ENCODE data around the gene ANO4. TPM values are rescaled to one million over a fixed set of nuclear protein-coding genes. Genes with fewer than 3 reads are reported as not detected.

ANO4 gene
- total and polyA plus RNA-seq, 2 donors = 1.1 to 3.5 TPM

DNA sequence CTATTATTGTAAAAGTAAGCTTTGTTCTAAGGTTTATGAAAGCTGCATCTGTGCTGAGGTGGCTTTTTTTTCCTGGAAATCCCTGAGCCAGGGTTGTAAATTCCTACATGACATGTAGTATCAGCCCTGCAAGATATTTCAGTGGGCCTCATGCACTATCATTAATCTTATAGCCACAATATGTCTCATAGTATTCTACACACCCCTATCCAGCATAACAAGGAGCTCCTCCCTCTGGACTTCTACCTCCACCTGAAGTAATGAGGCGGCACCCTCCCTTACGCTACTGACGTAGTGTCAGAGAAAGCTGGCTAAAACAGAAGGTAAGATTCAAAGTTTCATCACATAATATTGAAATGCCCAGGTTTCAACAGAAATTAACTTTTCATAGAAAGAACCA, 380.0 kb downstream of the ANO4 start:
- DNase-seq (ENCODE audit: extremely low spot score) = no peak
- 77% methylated on average over 3 of the region's 3 CpGs for WGBS
- Histone ChIP-seq H3K4me3 (ENCODE audit: low read depth, low read length) (no peak overlapping the region), H3K36me3 (ENCODE audit: insufficient read depth) (no peaks in the 10 kb centered on the region), H3K4me1 (ENCODE audit: insufficient read depth) (no peaks in the 10 kb centered on the region), H3K27ac (ENCODE audit: low read depth) (no peak overlapping the region)

Other genes with a start within 250 kb of the ANO4 start
- 60.9 TPM for gene GAS2L3, start 221.1 kb upstream of the ANO4 start, total RNA-seq
- gene GAS2L3, start 221.1 kb upstream of the ANO4 start, polyA plus RNA-seq = 2.0 TPM

All from urinary bladder (tissue), 4 donors.